ENCODE data around the gene ONECUT3.

GRCh38 chr19:1806184-1807029, 53.1 kb downstream of the ONECUT3 start:
- TF ChIP-seq CTCF (conservative IDR thresholded peaks at IDR 0.05; ENCODE audit: low read depth, low read length) (no peak), EZH2 (IDR thresholded peaks at IDR 0.05; ENCODE audit: borderline replicate concordance, low read depth, low read length, poor library complexity, severe bottlenecking) (no peak)
